BLaER1 (cell line): ENCODE data around the gene TNIK.

Experiments used
- H3K27ac ChIP-seq: shearing (Covaris generic); formaldehyde crosslinking; 2 replicates; pipeline ENCODE4 v1.8.1; 2022
- H3K27me3 ChIP-seq: shearing (Covaris generic); formaldehyde crosslinking; 2 replicates; pipeline ENCODE4 v1.8.1; 2022
- H3K36me3 ChIP-seq: shearing (Covaris generic); formaldehyde crosslinking; 2 replicates; pipeline ENCODE4 v1.8.1; 2022
- H3K4me1 ChIP-seq: shearing (Covaris generic); formaldehyde crosslinking; 2 replicates; pipeline ENCODE4 v1.8.1; 2022
- H3K4me2 ChIP-seq: shearing (Covaris generic); formaldehyde crosslinking; 2 replicates; pipeline ENCODE4 v1.8.1; 2022
- H3K4me3 ChIP-seq: shearing (Covaris generic); formaldehyde crosslinking; 2 replicates; pipeline ENCODE4 v1.8.1; 2022
- H3K9ac ChIP-seq: shearing (Covaris generic); formaldehyde crosslinking; 2 replicates; pipeline ENCODE4 v1.8.1; 2022
- H3K9me3 ChIP-seq: shearing (Covaris generic); formaldehyde crosslinking; 2 replicates; pipeline ENCODE4 v1.8.1; 2022
- H4K20me1 ChIP-seq: shearing (Covaris generic); formaldehyde crosslinking; 2 replicates; pipeline ENCODE4 v1.8.1; 2022
- Cebpa-rat ChIP-seq: shearing (Covaris generic); IDR thresholded peaks from 2 replicates; pipeline ENCODE4 v1.8.1; 2022

TNIK gene

DNA sequence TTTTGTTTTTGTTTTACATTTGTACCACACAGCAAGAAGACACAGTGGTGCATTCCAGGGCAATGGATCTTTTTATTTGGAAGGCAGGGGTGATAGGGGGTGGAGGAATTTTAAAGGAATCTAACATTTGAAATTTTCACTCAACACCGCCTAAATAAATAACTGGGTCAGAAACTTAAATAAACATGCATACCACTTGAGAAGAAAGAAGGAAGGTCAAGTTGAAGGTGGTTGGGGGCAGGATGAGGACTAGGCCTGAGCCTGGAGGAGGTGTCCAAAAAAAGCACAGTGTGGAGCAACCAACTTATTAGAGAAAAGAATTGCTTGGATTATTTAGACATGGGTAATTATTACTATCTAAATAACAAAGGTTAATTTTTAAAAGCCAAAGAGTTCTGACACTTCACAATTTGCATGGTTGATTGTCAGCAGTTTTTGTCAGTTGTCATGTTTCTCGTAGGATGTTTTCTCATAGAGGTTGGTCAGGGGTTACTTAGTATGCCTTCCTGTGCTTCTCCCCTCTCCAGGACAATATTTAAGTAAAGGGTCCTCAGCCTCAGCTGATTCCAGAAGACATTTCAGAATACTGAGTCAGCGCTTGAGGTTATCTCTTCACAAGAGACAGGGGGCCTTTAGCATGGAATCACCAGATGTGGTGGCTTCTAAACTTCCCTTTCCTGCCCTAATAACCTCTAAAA, 260.0 kb downstream of the TNIK start:
- Histone ChIP-seq H3K36me3 (no peaks in the 10 kb centered on the region), H3K9ac (no peak overlapping the region), H3K4me1 (no peaks in the 10 kb centered on the region), H3K4me3 (no peak overlapping the region), H3K4me2 (no peak overlapping the region), H3K9me3 (no peaks in the 10 kb centered on the region), H3K27me3 (no peaks in the 10 kb centered on the region), H4K20me1 (no peaks in the 10 kb centered on the region), H3K27ac (no peak overlapping the region)
- no peak for TF ChIP-seq Cebpa-rat

DNA sequence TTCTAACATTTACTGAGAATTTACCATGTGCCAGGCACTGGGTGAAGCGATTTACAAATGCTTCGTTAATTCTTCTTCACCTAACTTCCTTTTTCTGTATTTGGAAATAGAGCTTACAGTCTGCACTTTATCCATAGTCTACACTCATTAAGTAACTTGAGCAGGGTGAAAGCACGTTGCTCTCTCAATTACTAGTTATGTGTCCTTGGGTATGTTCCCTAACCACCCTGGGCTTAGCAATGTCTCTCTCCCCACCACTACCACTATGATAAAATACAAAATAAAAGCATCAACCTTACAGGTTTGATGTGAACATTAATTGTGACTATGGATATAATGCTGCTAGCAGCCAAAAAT, 260.8 kb downstream of the TNIK start:
- TF ChIP-seq Cebpa-rat = no peak
- H3K4me1 ChIP-seq = no peaks in the 10 kb centered on the region
- no peak overlapping the region for H3K9ac ChIP-seq
- H3K9me3 ChIP-seq = no peaks in the 10 kb centered on the region
- no peaks in the 10 kb centered on the region for H3K36me3 ChIP-seq
- no peak overlapping the region for H3K4me3 ChIP-seq
- H3K27ac ChIP-seq = no peak overlapping the region
- H3K4me2 ChIP-seq = no peak overlapping the region
- H3K27me3 ChIP-seq = no peaks in the 10 kb centered on the region
- H4K20me1 ChIP-seq = no peaks in the 10 kb centered on the region

GRCh38 chr3:171198781-171199472, 261.3 kb downstream of the TNIK start:
- no peaks in the 10 kb centered on the region for H3K9me3 ChIP-seq
- H3K36me3 ChIP-seq = no peaks in the 10 kb centered on the region
- H3K4me2 ChIP-seq = no peak overlapping the region
- no peaks in the 10 kb centered on the region for H3K27me3 ChIP-seq
- H3K4me1 ChIP-seq = no peaks in the 10 kb centered on the region
- H4K20me1 ChIP-seq = no peaks in the 10 kb centered on the region
- H3K4me3 ChIP-seq = no peak overlapping the region
- TF ChIP-seq Cebpa-rat = no peak
- H3K27ac ChIP-seq = no peak overlapping the region
- H3K9ac ChIP-seq = no peak overlapping the region

DNA sequence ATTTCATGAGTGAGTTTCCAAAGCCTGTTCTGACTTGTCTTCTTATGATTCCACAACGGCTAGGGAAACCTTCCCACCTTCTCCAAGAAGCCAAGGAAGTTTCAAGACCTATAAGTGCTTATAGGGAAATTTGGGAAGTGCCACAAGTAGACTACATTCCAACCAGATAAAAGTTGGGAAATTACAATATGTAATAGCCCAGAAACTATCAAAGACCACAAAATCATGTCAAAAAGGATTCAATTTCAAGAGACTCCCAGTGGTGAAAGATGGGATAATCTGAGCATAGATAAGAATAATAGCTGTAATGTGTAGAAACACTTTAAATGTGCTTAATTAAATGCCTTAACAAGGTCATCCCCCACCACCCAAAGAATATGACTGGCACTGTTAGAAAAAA, 264.5 kb downstream of the TNIK start:
- H3K27ac ChIP-seq = no peak overlapping the region
- no peaks in the 10 kb centered on the region for H3K4me1 ChIP-seq
- no peak overlapping the region for H3K9ac ChIP-seq
- H3K9me3 ChIP-seq = no peaks in the 10 kb centered on the region
- no peaks in the 10 kb centered on the region for H3K27me3 ChIP-seq
- no peaks in the 10 kb centered on the region for H4K20me1 ChIP-seq
- H3K4me3 ChIP-seq = no peak overlapping the region
- H3K36me3 ChIP-seq = no peaks in the 10 kb centered on the region
- TF ChIP-seq Cebpa-rat = no peak
- no peak overlapping the region for H3K4me2 ChIP-seq

DNA sequence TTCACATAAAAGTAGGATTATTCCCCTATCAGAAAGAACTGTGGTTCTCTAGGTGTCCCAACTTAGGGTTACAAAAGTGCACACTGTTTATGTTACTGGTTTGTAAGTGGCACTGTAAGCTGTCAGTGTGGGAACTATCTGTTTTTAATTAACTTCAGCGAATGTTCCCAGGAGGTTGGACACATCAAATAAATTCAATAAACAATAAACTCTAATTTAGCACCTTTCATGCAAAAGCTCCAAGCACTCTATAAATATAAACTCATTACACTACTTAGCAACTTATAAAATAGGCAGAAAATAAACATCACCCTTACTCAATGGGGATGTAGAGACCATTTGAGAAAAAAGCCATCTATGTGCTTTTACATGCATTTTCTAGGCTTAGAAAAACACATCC, 265.2 kb downstream of the TNIK start:
- Histone ChIP-seq H4K20me1 (no peaks in the 10 kb centered on the region), H3K9me3 (no peaks in the 10 kb centered on the region), H3K9ac (no peak overlapping the region), H3K4me3 (no peak overlapping the region), H3K27ac (no peak overlapping the region), H3K4me2 (no peak overlapping the region), H3K36me3 (no peaks in the 10 kb centered on the region), H3K27me3 (no peaks in the 10 kb centered on the region), H3K4me1 (no peaks in the 10 kb centered on the region)
- TF ChIP-seq Cebpa-rat = no peak

DNA sequence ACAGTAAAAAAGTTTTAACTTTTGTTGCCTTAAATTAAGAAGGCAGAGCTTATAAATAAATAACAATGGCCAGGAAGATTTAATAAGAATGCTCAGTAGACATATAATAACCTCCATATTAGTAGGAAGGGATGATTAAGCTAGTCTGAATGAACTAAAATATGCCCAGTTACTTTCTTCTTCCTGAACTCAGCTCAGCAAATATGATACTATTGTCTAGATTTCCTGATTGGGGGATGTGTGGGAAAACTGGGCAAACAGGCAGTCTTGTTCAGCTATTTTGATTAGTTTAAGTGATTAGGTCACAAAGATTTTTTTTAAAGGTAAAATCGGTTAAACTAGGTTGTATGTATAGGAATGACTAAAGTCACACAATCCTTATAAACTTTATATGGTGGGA, 266.5 kb downstream of the TNIK start:
- Histone ChIP-seq H3K9me3 (no peaks in the 10 kb centered on the region), H3K4me1 (no peaks in the 10 kb centered on the region), H3K4me2 (no peak overlapping the region), H3K36me3 (no peaks in the 10 kb centered on the region), H4K20me1 (no peaks in the 10 kb centered on the region), H3K27ac (no peak overlapping the region), H3K27me3 (no peaks in the 10 kb centered on the region), H3K9ac (no peak overlapping the region), H3K4me3 (no peak overlapping the region)
- TF ChIP-seq Cebpa-rat = no peak

DNA sequence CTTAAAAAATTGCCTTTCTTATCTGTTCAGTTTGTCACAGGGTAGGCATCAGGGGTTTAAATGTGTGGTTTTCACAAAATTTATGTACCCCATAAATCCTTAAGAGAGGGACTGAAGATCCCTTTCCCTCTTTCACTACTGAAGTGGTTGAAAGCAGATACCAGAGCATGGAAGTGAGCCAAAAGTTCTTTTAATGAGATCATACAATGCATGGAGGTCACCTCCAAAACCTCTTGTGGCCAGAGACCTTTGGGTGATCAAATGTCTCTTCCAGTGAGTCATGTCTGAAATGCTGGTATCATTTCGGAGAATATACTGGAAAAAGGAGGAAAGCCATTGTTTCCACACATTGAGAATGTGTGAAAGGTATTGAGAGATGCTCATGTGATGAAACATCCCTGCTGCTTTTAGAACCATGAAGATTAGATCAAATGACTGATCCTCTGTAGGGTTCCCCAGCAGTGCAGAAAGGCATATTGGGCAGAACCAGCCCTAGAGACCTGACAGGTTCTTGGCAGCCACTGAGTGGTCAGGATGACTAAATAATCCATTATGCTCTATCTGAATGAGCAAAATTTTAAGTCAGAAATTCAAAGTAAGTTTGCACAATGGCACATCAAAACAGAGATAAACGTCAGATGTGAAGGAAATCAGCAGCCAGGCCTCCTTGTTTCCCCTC, 267.9 kb downstream of the TNIK start:
- H3K4me1 ChIP-seq = no peaks in the 10 kb centered on the region
- no peaks in the 10 kb centered on the region for H3K27me3 ChIP-seq
- no peak overlapping the region for H3K4me3 ChIP-seq
- no peak overlapping the region for H3K4me2 ChIP-seq
- no peaks in the 10 kb centered on the region for H4K20me1 ChIP-seq
- no peak for TF ChIP-seq Cebpa-rat
- no peaks in the 10 kb centered on the region for H3K9me3 ChIP-seq
- no peaks in the 10 kb centered on the region for H3K36me3 ChIP-seq
- H3K9ac ChIP-seq = no peak overlapping the region
- no peak overlapping the region for H3K27ac ChIP-seq

- Histone ChIP-seq H3K4me1 (no peaks in the 10 kb centered on the region), H3K4me2 (no peak overlapping the region), H3K9me3 (no peaks in the 10 kb centered on the region), H3K36me3 (no peaks in the 10 kb centered on the region), H4K20me1 (no peaks in the 10 kb centered on the region), H3K27ac (no peak overlapping the region), H3K4me3 (no peak overlapping the region), H3K9ac (no peak overlapping the region), H3K27me3 (no peaks in the 10 kb centered on the region)
- no peak for TF ChIP-seq Cebpa-rat
These were observed 269.5 kb downstream of the TNIK start for GRCh38 chr3:171190668-171191067.

- no peak for TF ChIP-seq Cebpa-rat
- no peaks in the 10 kb centered on the region for H3K4me1 ChIP-seq
- H3K9me3 ChIP-seq = no peaks in the 10 kb centered on the region
- no peak overlapping the region for H3K4me2 ChIP-seq
- H3K27ac ChIP-seq = no peak overlapping the region
- no peak overlapping the region for H3K9ac ChIP-seq
- H3K27me3 ChIP-seq = no peaks in the 10 kb centered on the region
- H3K4me3 ChIP-seq = no peak overlapping the region
- H4K20me1 ChIP-seq = no peaks in the 10 kb centered on the region
- no peaks in the 10 kb centered on the region for H3K36me3 ChIP-seq
These were observed 270.7 kb downstream of the TNIK start for GRCh38 chr3:171189394-171190080.
